ENCODE data around the gene TENT4B. TPM values are rescaled to one million over a fixed set of nuclear protein-coding genes. Genes with fewer than 3 reads are reported as not detected.

TENT4B gene
- total RNA-seq, 1 experiment from 2014 or later, result 28.6 TPM

GRCh38 chr16:50120711-50121110 is 32.4 kb upstream of the TENT4B start:
- Mint-ChIP-seq H3K4me3 (ENCODE audit: unreplicated experiment) (no peak overlapping the region), H3K9me3 (ENCODE audit: unreplicated experiment) (no peaks in the 10 kb centered on the region), H3K27ac (ENCODE audit: unreplicated experiment) (no peak overlapping the region), H3K36me3 (ENCODE audit: insufficient read depth, unreplicated experiment) (no peaks in the 10 kb centered on the region), H3K27me3 (ENCODE audit: insufficient read depth, unreplicated experiment) (no peaks in the 10 kb centered on the region), H3K4me1 (ENCODE audit: low read depth, unreplicated experiment) (no peaks in the 10 kb centered on the region)
- Histone ChIP-seq H3K36me3 (ENCODE audit: control insufficient read depth, insufficient read depth, low read length) (no peaks in the 10 kb centered on the region), H3K4me3 (ENCODE audit: low read depth, low read length) (no peak overlapping the region), H3K9me3 (no peaks in the 10 kb centered on the region), H3K27me3 (replicated peaks; ENCODE audit: control insufficient read depth, insufficient read depth, low read length) (no peaks in the 10 kb centered on the region), H3K4me1 (no peaks in the 10 kb centered on the region)
- TF ChIP-seq CTCF (IDR thresholded peaks at IDR 0.05; ENCODE audit: insufficient read depth in 1 of 2, low read depth in 1 of 2, low read length in 1 of 2, severe bottlenecking in 1 of 2, unreplicated experiment in 1 of 2), result no peak
- BruUV-seq (replicated peaks), result no TSS peak
- intact Hi-C loops (cut with micrococcal nuclease; ENCODE audit: unreplicated experiment), result no loop called here
- DNase-seq, result no peak
- POLR2A ChIA-PET, result no interaction called here
- CTCF ChIA-PET, result interaction anchor here (0.5 to 2.2 kb wide), 4 partner anchors 16 to 129 kb away, joined by 3 to 6 read pairs (median 4); partner anchors contain the start of gene CNEP1R1

GRCh38 chr16:50121278-50121677 is 31.8 kb upstream of the TENT4B start:
- POLR2A ChIA-PET, result no interaction called here
- no peaks in the 10 kb centered on the region for H3K27me3 ChIP-seq (replicated peaks; ENCODE audit: control insufficient read depth, insufficient read depth, low read length)
- CTCF ChIA-PET, result interaction anchor here (0.5 to 2.2 kb wide), 3 partner anchors 15 to 96 kb away, joined by 3 to 5 read pairs (median 4); partner anchors contain the start of gene CNEP1R1
- BruUV-seq (replicated peaks), result no TSS peak
- no peaks in the 10 kb centered on the region for H3K36me3 ChIP-seq (ENCODE audit: control insufficient read depth, insufficient read depth, low read length)
- H3K9me3 ChIP-seq, result no peaks in the 10 kb centered on the region
- no peaks in the 10 kb centered on the region for H3K4me1 ChIP-seq
- TF ChIP-seq CTCF (IDR thresholded peaks at IDR 0.05; ENCODE audit: insufficient read depth in 1 of 2, low read depth in 1 of 2, low read length in 1 of 2, severe bottlenecking in 1 of 2, unreplicated experiment in 1 of 2), result no peak
- no peak for DNase-seq
- H3K36me3 Mint-ChIP-seq (ENCODE audit: insufficient read depth, unreplicated experiment), result no peaks in the 10 kb centered on the region
- no peaks in the 10 kb centered on the region for H3K9me3 Mint-ChIP-seq (ENCODE audit: unreplicated experiment)
- no peak overlapping the region for H3K4me3 Mint-ChIP-seq (ENCODE audit: unreplicated experiment)
- H3K27me3 Mint-ChIP-seq (ENCODE audit: insufficient read depth, unreplicated experiment), result no peaks in the 10 kb centered on the region
- intact Hi-C loops (cut with micrococcal nuclease; ENCODE audit: unreplicated experiment), result no loop called here
- H3K4me3 ChIP-seq (ENCODE audit: low read depth, low read length), result no peak overlapping the region
- H3K27ac Mint-ChIP-seq (ENCODE audit: unreplicated experiment), result no peak overlapping the region
- no peaks in the 10 kb centered on the region for H3K4me1 Mint-ChIP-seq (ENCODE audit: low read depth, unreplicated experiment)

GRCh38 chr16:50121721-50122445 is 31.2 kb upstream of the TENT4B start:
- Mint-ChIP-seq H3K27me3 (ENCODE audit: insufficient read depth, unreplicated experiment) (no peaks in the 10 kb centered on the region), H3K9me3 (ENCODE audit: unreplicated experiment) (no peaks in the 10 kb centered on the region), H3K36me3 (ENCODE audit: insufficient read depth, unreplicated experiment) (no peaks in the 10 kb centered on the region), H3K4me1 (ENCODE audit: low read depth, unreplicated experiment) (no peaks in the 10 kb centered on the region), H3K27ac (ENCODE audit: unreplicated experiment) (no peak overlapping the region), H3K4me3 (ENCODE audit: unreplicated experiment) (no peak overlapping the region)
- Histone ChIP-seq H3K27me3 (replicated peaks; ENCODE audit: control insufficient read depth, insufficient read depth, low read length) (no peaks in the 10 kb centered on the region), H3K4me3 (ENCODE audit: low read depth, low read length) (no peak overlapping the region), H3K36me3 (ENCODE audit: control insufficient read depth, insufficient read depth, low read length) (no peaks in the 10 kb centered on the region), H3K9me3 (no peaks in the 10 kb centered on the region), H3K4me1 (no peaks in the 10 kb centered on the region)
- CTCF ChIA-PET, result interaction anchor here (2.2 kb wide), 1 partner anchor 97 kb away, joined by 5 read pairs; the partner anchor contains the start of gene CNEP1R1
- POLR2A ChIA-PET, result no interaction called here
- TF ChIP-seq CTCF (IDR thresholded peaks at IDR 0.05; ENCODE audit: insufficient read depth in 1 of 2, low read depth in 1 of 2, low read length in 1 of 2, severe bottlenecking in 1 of 2, unreplicated experiment in 1 of 2), result no peak
- intact Hi-C loops (cut with micrococcal nuclease; ENCODE audit: unreplicated experiment), result no loop called here
- no peak for DNase-seq
- no TSS peak for BruUV-seq (replicated peaks)
